ENCODE results near the gene FOXI3.
"Not testable (repeated sequence)": the region's sequence is repeated elsewhere in the genome, so short reads cannot be mapped to it uniquely, and the experiment has no call there.

Gene FOXI3

GRCh38 chr2:88443353-88443938, 9.0 kb downstream of the FOXI3 start:
- POLR2A ChIA-PET, result no interaction called here
- DNase-seq (ENCODE audit: low read depth, low spot score), result no peak
- no peak for TF ChIP-seq CTCF (IDR thresholded peaks at IDR 0.05; ENCODE audit: insufficient read depth, low read length, missing control alignments)
- CTCF ChIA-PET, result no interaction called here
- H3K4me3 ChIP-seq (ENCODE audit: low read depth, low read length), result no peak overlapping the region

GRCh38 chr2:88442473-88442872, 10.0 kb downstream of the FOXI3 start:
- CTCF ChIA-PET, result no interaction called here
- no peak for DNase-seq (ENCODE audit: low read depth, low spot score)
- TF ChIP-seq CTCF (IDR thresholded peaks at IDR 0.05; ENCODE audit: insufficient read depth, low read length, missing control alignments), result no peak
- H3K4me3 ChIP-seq (ENCODE audit: low read depth, low read length), result no peak overlapping the region
- POLR2A ChIA-PET, result no interaction called here

- ChIA-PET POLR2A (no interaction called here), CTCF (no interaction called here)
- no peak for TF ChIP-seq CTCF (IDR thresholded peaks at IDR 0.05; ENCODE audit: insufficient read depth, low read length, missing control alignments)
- DNase-seq (ENCODE audit: low read depth, low spot score), result no peak
- no peak overlapping the region for H3K4me3 ChIP-seq (ENCODE audit: low read depth, low read length)
Measured at GRCh38 chr2:88442061-88442460, 10.4 kb downstream of the FOXI3 start.

GRCh38 chr2:88437010-88437409, 15.5 kb downstream of the FOXI3 start:
- DNase-seq (ENCODE audit: low read depth, low spot score), result no peak
- no peak overlapping the region for H3K4me3 ChIP-seq (ENCODE audit: low read depth, low read length)
- ChIA-PET CTCF (no interaction called here), POLR2A (no interaction called here)
- TF ChIP-seq CTCF (IDR thresholded peaks at IDR 0.05; ENCODE audit: insufficient read depth, low read length, missing control alignments), result no peak

- ChIA-PET CTCF (no interaction called here), POLR2A (no interaction called here)
- DNase-seq (ENCODE audit: low read depth, low spot score), result no peak
Measured at GRCh38 chr2:88429929-88430328, 22.6 kb downstream of the FOXI3 start.

GRCh38 chr2:88423733-88424132, 28.8 kb downstream of the FOXI3 start:
- H3K4me3 ChIP-seq (ENCODE audit: low read depth, low read length), result no peak overlapping the region
- no peak for TF ChIP-seq CTCF (IDR thresholded peaks at IDR 0.05; ENCODE audit: insufficient read depth, low read length, missing control alignments)
- POLR2A ChIA-PET, result no interaction called here
- CTCF ChIA-PET, result no interaction called here
- DNase-seq (ENCODE audit: low read depth, low spot score), result no peak

More at GRCh38 chr2:88429929-88430328, 22.6 kb downstream of the FOXI3 start:
- TF ChIP-seq CTCF (IDR thresholded peaks at IDR 0.05; ENCODE audit: insufficient read depth, low read length, missing control alignments), result no peak
- H3K4me3 ChIP-seq (ENCODE audit: low read depth, low read length), result no peak overlapping the region

- H3K4me3 ChIP-seq (ENCODE audit: low read depth, low read length); CTCF ChIA-PET; POLR2A ChIA-PET: not testable (repeated sequence)
Measured at GRCh38 chr2:88419051-88419450, 33.4 kb downstream of the FOXI3 start.

More at GRCh38 chr2:88419051-88419450, 33.4 kb downstream of the FOXI3 start:
- not testable (repeated sequence) for DNase-seq (ENCODE audit: low read depth, low spot score)
